HG03378 (cell line): Measurements from ENCODE around the gene RHOH.
"Not testable (repeated sequence)": the region's sequence is repeated elsewhere in the genome, so short reads cannot be mapped to it uniquely, and the experiment has no call there.

Source experiments
- ATAC-seq: cut with Tn5 transposase; IDR thresholded peaks from one replicate; pipeline ENCODE4 v1.9.1; 2021; ENCODE audit warnings: mild to moderate bottlenecking, moderate library complexity; ENCODE audit not compliant: unreplicated experiment

RHOH gene

DNA sequence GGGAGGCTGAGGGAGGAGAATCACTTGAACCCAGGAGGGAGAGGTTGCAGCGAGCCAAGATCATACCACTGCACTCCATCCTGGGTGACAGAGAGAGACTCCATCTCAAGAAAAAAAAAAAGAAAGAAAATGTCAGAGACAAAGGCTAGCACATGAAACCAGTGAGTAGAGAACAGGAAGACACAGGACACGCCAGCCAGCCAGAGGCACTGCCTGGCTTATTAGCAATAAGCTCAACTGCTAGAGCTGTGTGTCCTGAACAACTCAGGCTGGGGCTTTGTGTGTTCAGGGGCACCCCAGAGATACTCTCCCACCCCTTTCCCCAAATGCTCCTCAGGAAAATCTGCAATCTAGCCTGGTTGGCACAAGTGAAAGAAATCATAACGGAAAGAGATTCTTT is 60.0 kb downstream of the RHOH start:
- no peak for ATAC-seq

- ATAC-seq = no peak
Measured at GRCh38 chr4:40258627-40259026, 61.8 kb downstream of the RHOH start.

GRCh38 chr4:40261231-40262076 is 64.6 kb downstream of the RHOH start:
- ATAC-seq = no peak

DNA sequence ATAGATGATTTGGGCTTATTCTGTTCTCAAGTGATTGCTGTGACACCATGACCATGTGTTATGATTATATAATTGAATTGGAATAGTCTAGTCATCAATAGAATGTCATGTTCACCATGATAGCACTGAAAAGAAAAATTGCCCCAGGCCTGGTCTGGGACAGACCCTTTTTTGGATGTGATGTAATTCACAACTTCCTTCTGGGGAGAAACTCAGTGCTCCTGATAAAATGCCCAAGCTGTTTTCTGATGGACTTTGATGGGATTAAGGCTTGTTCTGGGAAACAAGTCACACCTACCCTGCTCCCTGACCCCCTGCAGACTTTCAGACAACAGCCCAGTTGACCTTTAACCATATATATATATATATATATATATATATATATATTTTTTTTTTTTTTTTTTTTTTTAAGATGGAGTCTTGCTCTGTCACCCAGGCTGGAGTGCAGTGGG is 65.3 kb downstream of the RHOH start:
- ATAC-seq = no peak

DNA sequence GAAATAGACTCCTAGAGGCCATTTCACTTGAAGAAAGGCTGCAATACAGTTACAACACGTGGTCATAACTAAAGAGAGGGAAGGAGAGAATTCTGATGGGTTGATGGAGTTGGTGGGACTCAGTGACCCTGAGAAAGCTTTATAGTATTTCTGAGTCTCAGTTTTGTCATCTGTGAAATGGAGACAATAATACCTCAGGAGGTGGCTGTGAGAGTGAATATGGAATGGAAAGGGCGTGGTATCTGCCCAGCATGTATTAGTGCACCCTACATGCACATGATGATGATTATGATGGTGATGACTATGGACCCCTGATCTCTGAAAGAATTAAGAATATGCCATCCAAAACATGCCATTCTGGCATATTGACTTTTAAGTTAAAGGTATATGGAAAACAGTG is 66.0 kb downstream of the RHOH start:
- ATAC-seq = no peak

GRCh38 chr4:40264497-40264896 is 67.7 kb downstream of the RHOH start:
- no peak for ATAC-seq

- ATAC-seq = peak; percentile 46
Measured at GRCh38 chr4:40264995-40265909, 68.4 kb downstream of the RHOH start.

DNA sequence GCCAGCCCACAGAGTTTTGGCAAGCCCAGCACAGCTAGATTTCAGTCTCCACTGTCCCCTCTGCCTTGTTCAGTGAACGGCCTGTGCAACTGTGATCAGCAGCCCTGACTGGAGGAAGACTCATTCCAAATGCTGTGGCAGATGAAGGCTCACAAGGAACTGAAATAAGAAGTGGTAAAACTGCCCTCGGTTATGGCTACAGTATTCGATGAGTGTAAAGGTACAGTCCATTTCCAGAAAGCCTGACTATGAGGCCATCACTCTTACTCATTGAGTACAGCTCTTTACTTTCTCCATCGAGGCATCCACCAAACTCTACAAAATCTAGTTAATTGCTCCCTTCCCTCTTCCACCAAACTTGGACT is 69.1 kb downstream of the RHOH start:
- ATAC-seq = no peak

GRCh38 chr4:40269133-40269532 is 72.3 kb downstream of the RHOH start:
- ATAC-seq = no peak

DNA sequence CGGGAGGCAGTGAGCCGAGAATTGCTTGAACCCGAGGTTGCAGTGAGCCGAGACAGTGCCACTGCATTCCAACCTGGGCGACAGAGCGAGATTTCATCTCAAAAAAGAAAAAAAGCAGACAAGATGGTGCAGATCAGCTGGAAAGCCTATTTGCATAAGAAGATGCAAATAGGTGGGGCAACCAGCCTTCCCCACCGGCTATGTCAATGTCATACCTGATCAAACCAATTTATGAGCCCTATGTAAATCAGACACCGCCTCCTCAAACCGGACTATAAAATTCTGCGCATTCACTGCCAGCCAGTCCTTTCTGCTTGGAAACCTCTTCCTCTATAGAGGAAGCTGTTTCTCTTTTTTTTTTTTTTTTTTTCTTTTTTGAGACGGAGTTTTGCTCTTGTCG is 73.8 kb downstream of the RHOH start:
- ATAC-seq = no peak

GRCh38 chr4:40275065-40275730 is 78.4 kb downstream of the RHOH start:
- ATAC-seq = no peak

DNA sequence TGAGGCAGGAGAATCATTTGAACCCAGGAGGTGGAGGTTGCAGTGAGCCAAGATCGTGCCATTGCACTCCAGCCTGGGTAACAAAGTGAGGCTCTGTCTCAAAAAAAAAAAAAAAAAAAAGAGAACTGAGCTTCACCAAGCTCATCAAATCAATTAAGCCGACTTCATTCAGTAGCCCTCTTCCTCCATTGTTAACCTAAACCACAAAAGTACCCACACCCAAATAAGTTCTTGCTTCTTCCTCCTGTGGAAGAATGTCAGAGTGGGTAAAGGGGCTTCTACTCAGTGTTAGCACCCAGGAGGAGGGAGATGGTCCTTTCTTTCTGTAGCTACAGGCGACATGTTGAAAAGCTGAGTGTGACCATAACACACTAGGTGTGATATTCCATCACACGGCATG is 79.7 kb downstream of the RHOH start:
- ATAC-seq = no peak

DNA sequence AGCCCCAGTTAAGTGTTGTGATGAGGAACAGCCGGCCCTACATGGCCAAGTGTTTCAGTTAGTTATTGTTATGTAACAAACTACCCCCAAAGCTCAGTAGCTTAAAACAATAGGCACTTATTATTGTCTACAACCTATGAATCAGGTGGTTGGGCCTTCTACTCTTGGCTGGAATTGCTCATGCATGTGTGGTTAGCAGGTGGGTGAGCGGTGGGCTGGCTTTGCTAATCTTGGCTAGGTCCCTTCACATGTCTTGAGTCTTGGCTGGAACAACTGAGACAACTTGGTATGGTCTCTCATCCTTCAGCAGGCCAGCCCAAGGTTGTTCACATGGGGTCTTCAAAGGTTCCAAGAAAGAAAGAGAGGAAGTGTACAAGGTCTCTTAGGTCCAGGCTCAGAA is 83.8 kb downstream of the RHOH start:
- ATAC-seq = no peak

GRCh38 chr4:40281099-40281498 is 84.3 kb downstream of the RHOH start:
- no peak for ATAC-seq

DNA sequence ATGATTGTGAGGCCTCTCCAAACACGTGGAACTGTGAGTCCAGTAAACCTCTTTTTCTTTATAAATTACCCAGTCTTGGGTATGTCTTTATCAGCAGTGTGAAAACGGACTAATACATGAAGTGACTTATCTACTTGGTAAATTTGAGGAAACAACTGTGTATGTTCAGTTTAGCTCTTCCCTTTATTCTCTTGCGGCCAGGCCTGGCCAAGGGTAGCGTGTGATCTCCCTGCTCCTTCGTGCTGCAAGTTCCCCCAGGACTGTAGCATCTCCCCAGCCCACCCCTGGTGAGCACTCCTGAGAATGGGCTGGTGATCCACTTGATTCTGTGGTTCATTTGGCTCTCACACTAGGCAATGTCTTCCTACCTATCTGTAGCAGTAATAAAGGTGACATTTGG is 85.1 kb downstream of the RHOH start:
- ATAC-seq = no peak

DNA sequence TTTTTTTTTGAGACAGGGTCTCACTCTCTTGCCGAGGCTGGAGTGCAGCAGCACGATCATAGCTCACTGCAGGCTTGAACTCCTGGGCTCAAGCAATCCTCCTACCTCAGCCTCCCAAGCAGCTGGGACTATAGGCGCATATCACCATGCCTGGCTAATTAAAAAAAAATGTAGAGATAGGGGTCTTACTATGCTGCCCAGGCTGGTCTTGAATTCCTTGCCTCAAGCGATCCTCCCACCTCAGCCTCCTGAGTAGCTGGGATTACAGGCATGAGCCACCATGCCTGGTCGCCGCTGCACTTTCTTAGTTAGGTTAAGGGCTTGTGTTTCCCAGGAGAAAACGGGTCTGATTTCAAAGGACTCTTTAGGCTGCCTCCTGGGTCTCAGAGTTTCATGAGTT is 86.0 kb downstream of the RHOH start:
- not testable (repeated sequence) for ATAC-seq

DNA sequence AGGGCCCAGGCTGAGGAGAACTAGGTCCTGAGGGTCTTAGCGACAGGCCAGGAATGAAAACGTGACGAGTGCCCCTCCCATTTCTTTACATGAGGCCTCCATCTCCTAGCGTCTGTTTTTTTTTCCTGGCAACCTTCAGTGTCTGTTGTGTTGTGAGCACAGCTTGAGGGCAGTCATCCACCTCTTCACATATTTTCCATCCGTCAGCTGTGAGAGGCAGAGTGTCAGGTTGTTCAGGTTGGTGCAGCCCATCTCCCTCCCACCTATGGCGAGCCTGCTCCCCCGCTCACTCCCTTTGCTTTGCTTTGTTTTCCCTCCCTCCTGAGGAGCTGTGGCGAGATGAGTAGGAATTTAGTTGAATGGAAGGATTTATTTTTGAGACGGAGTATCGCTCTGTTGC is 86.6 kb downstream of the RHOH start:
- no peak for ATAC-seq

- no peak for ATAC-seq
Measured at GRCh38 chr4:40283968-40284367, 87.1 kb downstream of the RHOH start.

GRCh38 chr4:40285692-40286091 is 88.9 kb downstream of the RHOH start:
- no peak for ATAC-seq

DNA sequence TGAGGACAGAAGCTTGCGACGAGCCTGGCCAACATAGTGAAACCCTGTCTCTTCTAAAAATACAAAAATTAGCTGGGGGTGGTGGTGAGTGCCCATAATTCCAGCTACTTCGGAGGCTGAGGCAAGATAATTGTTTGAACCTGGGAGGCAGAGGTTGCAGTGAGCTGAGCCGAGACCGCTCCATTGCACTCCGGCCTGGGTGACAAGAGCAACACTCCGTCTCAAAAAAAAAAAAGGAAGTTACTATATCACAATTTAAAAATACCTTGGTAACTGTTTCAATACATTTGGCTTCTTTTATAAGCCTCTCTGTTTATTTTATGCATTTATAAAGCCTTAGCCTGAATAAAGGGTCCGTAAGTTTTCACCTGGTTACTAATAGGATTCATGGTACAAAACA is 91.7 kb downstream of the RHOH start:
- no peak for ATAC-seq

DNA sequence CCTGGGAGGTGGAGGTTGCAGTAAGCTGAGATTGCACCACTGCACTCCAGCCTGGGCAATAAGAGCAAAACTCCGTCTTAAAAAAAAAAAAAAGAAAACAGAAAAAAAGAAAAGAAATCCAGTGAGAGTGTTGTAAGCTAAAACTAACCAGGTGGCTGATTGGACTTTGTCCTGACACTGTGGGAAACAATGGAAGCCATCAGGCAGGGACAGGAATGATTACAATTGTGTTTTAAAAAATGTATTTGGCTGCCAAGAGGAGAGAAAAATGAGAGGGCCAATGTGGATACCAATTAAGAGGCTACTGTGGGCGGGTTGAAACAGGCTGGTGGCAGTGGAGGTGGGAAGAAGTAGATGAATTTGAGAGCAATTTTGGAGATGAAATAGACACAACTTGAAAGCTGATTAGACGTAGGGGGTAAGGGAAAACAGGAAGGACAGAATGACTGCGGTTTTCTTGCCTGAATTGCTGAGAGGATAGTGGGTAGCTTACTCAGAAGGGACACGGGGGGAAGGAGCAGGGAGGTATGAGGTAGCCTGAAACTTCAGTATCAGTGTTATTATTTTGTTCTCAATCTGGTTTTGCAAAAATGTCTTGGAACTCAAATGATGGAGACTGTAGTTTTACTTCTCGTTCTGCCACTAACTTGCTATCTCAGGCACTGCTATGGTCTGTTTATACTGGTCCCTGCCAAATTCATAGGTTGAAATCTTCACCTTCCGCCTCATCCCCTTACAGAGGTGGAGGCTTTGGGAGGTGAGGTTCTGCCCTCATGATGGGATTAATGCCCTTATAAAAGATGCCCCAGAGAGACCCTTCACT is 92.7 kb downstream of the RHOH start:
- no peak for ATAC-seq
